T-cell (primary cell): Measurements from ENCODE around the gene DBP. TPM values are rescaled to one million over a fixed set of nuclear protein-coding genes. Genes with fewer than 3 reads are reported as not detected.

Experiments
- ATAC-seq, 4 experiments: fragments of 200-7000 bp in 3 of 4; fragments of 150-1000 bp in 1 of 4; cut with Tn5 transposase; replicated peaks in 1 of 4; 1 replicate in 3 of 4; 2 replicates in 1 of 4; pipeline ENCODE4 v1.10.0; 2021; ENCODE audit warnings: moderate library complexity in 3 of 4, mild to moderate bottlenecking in 2 of 4, moderate number of reproducible peaks in 1 of 4
- CTCF ChIA-PET, 2 donors: fragments of 300-600 bp; sonication (Branson Sonifier 250); formaldehyde crosslinking; loops; one replicate each; lab custom pipeline; 2022; ENCODE audit warnings: antibody characterized with exemption in 2 of 2; lab: Charles Lee
- POLR2A ChIA-PET, 2 donors: fragments of 300-600 bp; sonication (Branson Sonifier 250); formaldehyde crosslinking; loops; one replicate each; lab custom pipeline; 2022; ENCODE audit warnings: antibody characterized with exemption in 2 of 2; lab: Charles Lee
- DNase-seq, 35 experiments: peaks; one replicate each; pipeline versions ENCODE4 v3.0.0 to v3.0.0-alpha.2; 2013 to 2023
- H3K27ac ChIP-seq: one replicate; pipeline ENCODE4 v1.5.1; 2013; ENCODE audit warnings: low read length
- H3K27me3 ChIP-seq, 2 experiments: replicated peaks in 1 of 2; 1 replicate in 1 of 2; 2 replicates in 1 of 2; pipeline versions ENCODE4 v1.6.1 to v1.7.0; 2013; ENCODE audit warnings: low read length in 1 of 2, mixed read lengths in 1 of 2; ENCODE audit not compliant: control insufficient read depth in 2 of 2, insufficient read depth in 2 of 2; ENCODE audit errors: extremely low read depth in 1 of 2
- H3K36me3 ChIP-seq, 2 donors: 1 replicate in 1 of 2; 2 replicates in 1 of 2; pipeline versions ENCODE4 v1.6.1 to v1.7.0; 2013; ENCODE audit warnings: low read length in 1 of 2; ENCODE audit not compliant: control insufficient read depth in 2 of 2, insufficient read depth in 1 of 2; ENCODE audit errors: extremely low read depth in 1 of 2
- H3K4me1 ChIP-seq, 2 experiments: 1 replicate in 1 of 2; 2 replicates in 1 of 2; pipeline versions ENCODE4 v1.6.1 to v1.7.0; 2013; ENCODE audit warnings: low read length in 2 of 2, mixed read lengths in 1 of 2; ENCODE audit not compliant: insufficient read depth in 2 of 2, control insufficient read depth in 1 of 2; ENCODE audit errors: extremely low read depth in 1 of 2
- H3K4me3 ChIP-seq, 2 donors: 1 replicate in 1 of 2; 2 replicates in 1 of 2; pipeline versions ENCODE4 v1.5.1 to v1.7.0; 2013; ENCODE audit warnings: mild to moderate bottlenecking in 2 of 2, low read length in 1 of 2, moderate library complexity in 1 of 2; ENCODE audit not compliant: control insufficient read depth in 1 of 2; ENCODE audit errors: extremely low read depth in 1 of 2
- H3K9me3 ChIP-seq: 2 replicates; pipeline ENCODE4 v1.7.0; 2013
- H3K27ac Mint-ChIP-seq, 2 donors: one replicate each; pipeline ENCODE4 v1.8.0; 2020 to 2021; ENCODE audit warnings: mild to moderate bottlenecking in 2 of 2, mixed read lengths in 2 of 2
- H3K27me3 Mint-ChIP-seq, 2 donors: one replicate each; pipeline ENCODE4 v1.8.0; 2021 to 2022; ENCODE audit warnings: mixed read lengths in 2 of 2
- H3K36me3 Mint-ChIP-seq: one replicate; pipeline ENCODE4 v1.8.0; 2021; ENCODE audit warnings: mixed read lengths
- H3K4me1 Mint-ChIP-seq, 3 donors: one replicate each; pipeline ENCODE4 v1.8.0; 2020 to 2022; ENCODE audit warnings: mixed read lengths in 3 of 3, mild to moderate bottlenecking in 1 of 3
- H3K4me3 Mint-ChIP-seq, 3 donors: one replicate each; pipeline ENCODE4 v1.8.0; 2020 to 2022; ENCODE audit warnings: mild to moderate bottlenecking in 3 of 3, mixed read lengths in 3 of 3, moderate library complexity in 3 of 3
- H3K9me3 Mint-ChIP-seq, 3 donors: one replicate each; pipeline ENCODE4 v1.8.0; 2020 to 2022; ENCODE audit warnings: mixed read lengths in 3 of 3
- WGBS: methylation state at CpG from one replicate; pipeline ENCODE4 v1.1.5; 2013; ENCODE audit warnings: missing lambda C conversion rate; ENCODE audit not compliant: insufficient coverage; 5-methylcytosine and 5-hydroxymethylcytosine counted together
- total RNA-seq, 35 experiments: library from RNA in 6 of 35; stranded (reverse) in 6 of 35; fragments of 120-200 nt in 1 of 35; gene quantifications; one replicate each; pipeline versions ENCODE4 v1.2.1 to v1.2.4 and lab custom pipeline; 2013 to 2026

Gene DBP
- total RNA-seq, 5 donors from 2014 or later (not counting 1 experiment from before 2014, with no cell fraction given), result 24.5 to 57.2 (median 56.0) TPM

DNA sequence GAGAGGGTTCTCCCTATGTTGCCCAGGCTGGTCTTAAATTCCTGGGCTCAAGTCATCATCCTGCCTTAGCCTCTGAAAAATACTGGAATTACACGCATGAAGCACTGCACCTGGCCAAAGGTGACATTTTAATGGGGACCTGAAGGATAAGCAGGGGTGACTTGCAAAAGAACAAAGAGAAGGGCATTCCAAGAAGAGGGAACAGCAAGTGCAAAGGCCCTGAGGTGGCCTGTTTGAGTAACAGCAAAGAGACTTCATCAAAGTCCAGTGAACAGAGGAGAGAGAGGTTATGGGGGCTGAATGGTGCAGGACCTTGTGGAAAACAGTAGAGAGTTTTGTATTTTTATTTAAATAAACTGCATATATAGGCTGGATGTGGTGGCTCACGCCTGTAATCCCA lies 4.7 kb upstream of the DBP start:
- no peak overlapping the region for H3K4me3 Mint-ChIP-seq
- no peaks in the 10 kb centered on the region for H3K9me3 ChIP-seq
- H3K4me1 ChIP-seq, result peaks cover 3 to 49% of the 10 kb centered on the region in 2 experiments
- no peak overlapping the region for H3K4me3 ChIP-seq
- WGBS, result 100% methylated on average over 1 of the region's 2 CpGs
- no peak overlapping the region for H3K27ac Mint-ChIP-seq
- H3K27ac ChIP-seq, result no peak overlapping the region
- DNase-seq, result no peak
- H3K36me3 ChIP-seq, result no peaks in the 10 kb centered on the region
- ChIA-PET CTCF (interaction anchor here in 1 of 2 donors (0.5 to 0.7 kb wide), 4 partner anchors 9 to 428 kb away, joined by 3 to 6 read pairs (median 4); no protein-coding TSS in a partner anchor), POLR2A (no interaction called here)
- peaks cover 0 to 4% of the 10 kb centered on the region in 2 experiments for H3K27me3 ChIP-seq
- no peak for ATAC-seq
- peaks cover 37 to 45% (median 43%) of the 10 kb centered on the region in 3 donors for H3K4me1 Mint-ChIP-seq
- no peaks in the 10 kb centered on the region for H3K9me3 Mint-ChIP-seq
- H3K27me3 Mint-ChIP-seq, result no peaks in the 10 kb centered on the region
- no peaks in the 10 kb centered on the region for H3K36me3 Mint-ChIP-seq

DNA sequence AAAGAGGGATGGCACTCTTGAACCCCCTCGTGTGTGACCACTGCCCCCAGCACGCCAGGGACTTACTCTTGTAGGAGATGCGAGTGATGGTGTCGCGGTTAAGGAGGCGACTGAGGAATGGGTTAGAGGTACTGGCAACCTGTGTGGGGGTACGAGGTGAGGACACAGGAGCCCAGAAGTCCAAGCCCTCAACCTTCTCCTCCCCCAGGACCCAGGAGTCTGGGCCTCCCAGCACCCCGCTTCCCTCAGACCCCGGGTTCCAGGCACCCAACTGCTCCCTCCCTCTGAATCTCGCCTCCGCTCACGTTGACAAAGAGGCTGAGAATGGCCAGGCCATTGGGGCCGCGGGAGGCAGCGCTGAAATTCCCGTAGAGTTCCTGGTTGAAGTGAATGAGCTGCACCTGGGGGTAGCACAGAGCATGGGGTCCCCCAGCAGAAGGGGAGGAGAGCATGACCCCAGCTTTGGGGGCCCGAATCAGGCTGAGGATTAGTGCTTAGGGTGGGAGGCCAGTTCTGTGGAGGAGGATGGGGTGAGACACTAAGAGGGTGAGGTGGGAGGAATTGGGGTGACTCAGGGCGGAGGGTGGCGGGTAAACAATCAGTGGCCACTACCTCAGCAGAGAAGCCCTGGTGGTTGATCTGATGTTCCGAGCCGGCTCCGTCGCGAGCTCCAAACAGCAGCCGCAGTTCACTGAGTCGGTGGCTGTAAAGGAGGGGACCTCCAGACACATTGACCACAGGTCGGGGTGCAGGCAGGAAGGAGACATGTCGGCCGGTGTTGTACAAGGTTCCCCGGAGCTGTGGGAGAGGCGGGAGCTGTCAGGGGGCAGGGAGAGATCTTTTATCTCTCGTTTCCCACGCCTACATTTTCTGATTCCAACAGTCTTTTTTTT lies 2.5 kb upstream of the DBP start:
- DNase-seq, result peak in 4 of 35 experiments; percentile 24 to 28 (median 26)
- no peaks in the 10 kb centered on the region for H3K36me3 ChIP-seq
- WGBS, result 83% methylated on average over 19 of the region's 33 CpGs
- peaks cover 0 to 4% of the 10 kb centered on the region in 2 experiments for H3K27me3 ChIP-seq
- POLR2A ChIA-PET, result no interaction called here
- Mint-ChIP-seq H3K27ac (peak overlapping the region; percentile 98 to 99), H3K4me1 (peaks cover 35 to 40% (median 36%) of the 10 kb centered on the region in 3 donors), H3K27me3 (no peaks in the 10 kb centered on the region), H3K36me3 (peaks cover 2% of the 10 kb centered on the region), H3K4me3 (peak overlapping the region; percentile 68 to 99 (median 97)), H3K9me3 (no peaks in the 10 kb centered on the region)
- H3K9me3 ChIP-seq, result no peaks in the 10 kb centered on the region
- H3K27ac ChIP-seq, result peak overlapping the region; percentile 95
- peaks cover 6 to 41% of the 10 kb centered on the region in 2 experiments for H3K4me1 ChIP-seq
- ATAC-seq, result no peak
- CTCF ChIA-PET, result no interaction called here
- H3K4me3 ChIP-seq, result no peak overlapping the region

DNA sequence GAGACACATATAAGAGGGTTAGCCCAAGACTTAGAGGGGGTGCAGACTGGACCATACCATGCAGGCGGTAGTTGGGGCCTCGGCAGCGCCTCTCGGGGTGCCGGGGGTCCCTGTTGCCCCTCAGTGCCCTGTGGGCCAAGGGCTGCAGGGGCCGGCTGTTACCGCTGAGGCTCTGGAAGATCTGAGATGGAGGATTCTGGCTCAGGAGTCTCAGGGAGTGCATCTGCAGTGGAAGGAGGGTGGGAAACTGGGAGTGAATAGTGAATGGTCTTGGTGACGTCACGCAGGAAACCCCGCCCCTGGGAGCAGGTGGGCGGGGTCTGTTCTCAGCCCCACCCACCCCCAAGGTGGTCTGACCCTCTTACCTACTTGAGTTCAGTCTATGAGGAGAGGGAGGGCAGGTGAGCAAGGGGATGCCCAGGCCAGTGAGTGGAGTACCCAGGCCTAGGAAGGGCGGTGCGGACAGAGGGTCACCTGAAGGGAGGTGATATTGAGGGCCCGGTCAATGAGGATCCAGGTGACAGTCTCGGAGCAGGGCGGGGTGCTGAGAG lies 1.7 kb upstream of the DBP start:
- Histone ChIP-seq H3K36me3 (no peaks in the 10 kb centered on the region), H3K27me3 (peaks cover 0 to 4% of the 10 kb centered on the region in 2 experiments), H3K4me3 (peak overlapping the region in 1 of 2 donors; percentile 97), H3K4me1 (peaks cover 11 to 42% of the 10 kb centered on the region in 2 experiments), H3K9me3 (no peaks in the 10 kb centered on the region), H3K27ac (peak overlapping the region; percentile 95)
- Mint-ChIP-seq H3K27ac (peak overlapping the region; percentile 98 to 99), H3K9me3 (no peaks in the 10 kb centered on the region), H3K4me1 (peaks cover 36 to 40% (median 37%) of the 10 kb centered on the region in 3 donors), H3K4me3 (peak overlapping the region; percentile 97 to 99 (median 99)), H3K36me3 (peaks cover 2% of the 10 kb centered on the region), H3K27me3 (no peaks in the 10 kb centered on the region)
- ChIA-PET POLR2A (no interaction called here), CTCF (interaction anchor here in 1 of 2 donors (1.0 kb wide), 1 partner anchor 332 kb away, joined by 3 read pairs; no protein-coding TSS in a partner anchor)
- DNase-seq (peak in 1 of 35 experiments; percentile 48), ATAC-seq (no peak)
- WGBS, result 96% methylated on average over 12 of the region's 16 CpGs

- peaks cover 16 to 49% of the 10 kb centered on the region in 2 experiments for H3K4me1 ChIP-seq
- ChIA-PET POLR2A (interaction anchor here (0.6 kb wide), 2 partner anchors 15 to 334 kb away, joined by 3 read pairs; no protein-coding TSS in a partner anchor), CTCF (interaction anchor here (0.6 to 1.0 kb wide), 5 partner anchors 19 to 1870 kb away, joined by 3 to 6 read pairs (median 3); partner anchors contain the start of gene SPHK2 (in 1 of the 2))
- H3K36me3 ChIP-seq, result peaks cover 0 to 4% of the 10 kb centered on the region in 2 donors
- Mint-ChIP-seq H3K27me3 (no peaks in the 10 kb centered on the region), H3K27ac (peak overlapping the region; percentile 98 to 99), H3K4me1 (peaks cover 41 to 47% (median 42%) of the 10 kb centered on the region in 3 donors), H3K36me3 (peaks cover 2% of the 10 kb centered on the region), H3K9me3 (no peaks in the 10 kb centered on the region), H3K4me3 (peak overlapping the region; percentile 97 to 99 (median 99))
- H3K9me3 ChIP-seq, result no peaks in the 10 kb centered on the region
- DNase-seq, result peak; percentile 70 to 94 (median 84)
- H3K27me3 ChIP-seq, result peaks cover 0 to 4% of the 10 kb centered on the region in 2 experiments
- 2% methylated on average over 20 of the region's 29 CpGs for WGBS
- ATAC-seq, result peak; percentile 38 to 45 (median 42)
- peak overlapping the region; percentile 95 for H3K27ac ChIP-seq
- H3K4me3 ChIP-seq, result peak overlapping the region; percentile 46 to 97
These were observed 1.0 kb upstream of the DBP start for GRCh38 chr19:48637948-48638830.

GRCh38 chr19:48637449-48637947 lies 319 bp upstream of the DBP start:
- CTCF ChIA-PET, result interaction anchor here (0.6 to 1.0 kb wide), 6 partner anchors 18 to 1869 kb away, joined by 3 to 6 read pairs (median 3); partner anchors contain the start of genes RUVBL2 (in 1 of the 2) and SPHK2 (in 1 of the 2)
- Histone ChIP-seq H3K27ac (peak overlapping the region; percentile 95), H3K9me3 (no peaks in the 10 kb centered on the region), H3K27me3 (peaks cover 0 to 4% of the 10 kb centered on the region in 2 experiments), H3K4me3 (peak overlapping the region; percentile 46 to 97), H3K4me1 (peaks cover 16 to 56% of the 10 kb centered on the region in 2 experiments), H3K36me3 (peaks cover 0 to 11% of the 10 kb centered on the region in 2 donors)
- POLR2A ChIA-PET, result interaction anchor here (0.6 kb wide), 2 partner anchors 14 to 335 kb away, joined by 3 read pairs; no protein-coding TSS in a partner anchor
- DNase-seq, result peak; percentile 99 to 100 (median 100)
- Mint-ChIP-seq H3K27me3 (no peaks in the 10 kb centered on the region), H3K36me3 (peaks cover 3% of the 10 kb centered on the region), H3K27ac (peak overlapping the region; percentile 98 to 99), H3K4me1 (peaks cover 42 to 52% (median 45%) of the 10 kb centered on the region in 3 donors), H3K9me3 (no peaks in the 10 kb centered on the region), H3K4me3 (peak overlapping the region; percentile 97 to 99 (median 99))
- WGBS, result under 1% methylated on average over 26 of the region's 38 CpGs
- ATAC-seq, result peak; percentile 76 to 80 (median 78)
